DMS79 (cell line): Measurements from ENCODE around the gene ADGRA1.

Experiments
- DNase-seq: peaks from one replicate; lab custom pipeline; 2025; lab: John Stamatoyannopoulos, UW

ADGRA1 gene

GRCh38 chr10:133076274-133077038, 11.3 kb upstream of the ADGRA1 start:
- no peak for DNase-seq

- no peak for DNase-seq
Observed at GRCh38 chr10:133079836-133080682, 7.7 kb upstream of the ADGRA1 start.

GRCh38 chr10:133080683-133081040, 7.1 kb upstream of the ADGRA1 start:
- no peak for DNase-seq

- no peak for DNase-seq
Observed at GRCh38 chr10:133081636-133082035, 6.1 kb upstream of the ADGRA1 start.

- no peak for DNase-seq
Observed at GRCh38 chr10:133082685-133083421, 4.9 kb upstream of the ADGRA1 start.

- DNase-seq, result no peak
Observed at GRCh38 chr10:133083422-133084100, 4.2 kb upstream of the ADGRA1 start.

GRCh38 chr10:133084491-133084890, 3.2 kb upstream of the ADGRA1 start:
- DNase-seq, result no peak

GRCh38 chr10:133085251-133086125, 2.2 kb upstream of the ADGRA1 start:
- DNase-seq, result no peak

- DNase-seq, result no peak
Observed at GRCh38 chr10:133086247-133086646, 1.5 kb upstream of the ADGRA1 start.

- no peak for DNase-seq
Observed at GRCh38 chr10:133087045-133087678, 562 bp upstream of the ADGRA1 start.

GRCh38 chr10:133088179-133088955, 643 bp downstream of the ADGRA1 start:
- no peak for DNase-seq

GRCh38 chr10:133088956-133089800, 1.5 kb downstream of the ADGRA1 start:
- DNase-seq, result no peak

- DNase-seq, result no peak
Observed at GRCh38 chr10:133090101-133090500, 2.4 kb downstream of the ADGRA1 start.

GRCh38 chr10:133090654-133091053, 2.9 kb downstream of the ADGRA1 start:
- no peak for DNase-seq

GRCh38 chr10:133091316-133091715, 3.6 kb downstream of the ADGRA1 start:
- no peak for DNase-seq

GRCh38 chr10:133093291-133093690, 5.6 kb downstream of the ADGRA1 start:
- DNase-seq, result no peak

- DNase-seq, result no peak
Observed at GRCh38 chr10:133094286-133094685, 6.6 kb downstream of the ADGRA1 start.

GRCh38 chr10:133094866-133095265, 7.1 kb downstream of the ADGRA1 start:
- no peak for DNase-seq

GRCh38 chr10:133095586-133095985, 7.9 kb downstream of the ADGRA1 start:
- DNase-seq, result no peak
